Stimulated activated CD8-positive, alpha-beta memory T cell treated with anti-CD3 and anti-CD28 coated beads, Interleukin-12 subunit alpha, Interleukin-12 subunit beta, amount 100 ng/mL, for 4 hours (primary cell): ENCODE data around the gene PBRM1.

Experiments
- DNase-seq: peaks from one replicate; pipeline ENCODE4 v3.0.0-alpha.2; 2020; ENCODE audit warnings: low read depth

Gene PBRM1

GRCh38 chr3:52524752-52525679 lies 160.7 kb downstream of the PBRM1 start:
- no peak for DNase-seq

GRCh38 chr3:52524258-52524751 lies 161.4 kb downstream of the PBRM1 start:
- no peak for DNase-seq

- DNase-seq, result no peak
These were observed 162.1 kb downstream of the PBRM1 start for GRCh38 chr3:52523386-52524257.

GRCh38 chr3:52522651-52523251 lies 163.0 kb downstream of the PBRM1 start:
- no peak for DNase-seq

GRCh38 chr3:52521881-52522650 lies 163.6 kb downstream of the PBRM1 start:
- DNase-seq, result no peak

- no peak for DNase-seq
These were observed 164.3 kb downstream of the PBRM1 start for GRCh38 chr3:52521488-52521824.

GRCh38 chr3:52520716-52521487 lies 164.8 kb downstream of the PBRM1 start:
- DNase-seq, result no peak

- no peak for DNase-seq
These were observed 165.5 kb downstream of the PBRM1 start for GRCh38 chr3:52520141-52520667.

GRCh38 chr3:52519445-52520140 lies 166.1 kb downstream of the PBRM1 start:
- DNase-seq, result no peak

- DNase-seq, result no peak
These were observed 166.8 kb downstream of the PBRM1 start for GRCh38 chr3:52518723-52519444.

- no peak for DNase-seq
These were observed 167.7 kb downstream of the PBRM1 start for GRCh38 chr3:52517796-52518722.

- no peak for DNase-seq
These were observed 169.1 kb downstream of the PBRM1 start for GRCh38 chr3:52516509-52517195.

- DNase-seq, result no peak
These were observed 170.5 kb downstream of the PBRM1 start for GRCh38 chr3:52515192-52515591.

- no peak for DNase-seq
These were observed 171.1 kb downstream of the PBRM1 start for GRCh38 chr3:52514576-52514975.

GRCh38 chr3:52513281-52513680 lies 172.4 kb downstream of the PBRM1 start:
- DNase-seq, result no peak

GRCh38 chr3:52512727-52513126 lies 173.0 kb downstream of the PBRM1 start:
- DNase-seq, result no peak

- DNase-seq, result no peak
These were observed 173.6 kb downstream of the PBRM1 start for GRCh38 chr3:52512105-52512504.

- DNase-seq, result no peak
These were observed 174.2 kb downstream of the PBRM1 start for GRCh38 chr3:52511509-52511908.
